Activated T-cell treated with anti-CD3 and anti-CD28 coated beads for 24 hours (primary cell): ENCODE results near the gene CLEC2D.
"Not testable (repeated sequence)": the region's sequence is repeated elsewhere in the genome, so short reads cannot be mapped to it uniquely, and the experiment has no call there.

ENCODE experiments used
- DNase-seq: peaks from one replicate; pipeline ENCODE4 v3.0.0-alpha.2; 2020; ENCODE audit warnings: low read depth

Gene CLEC2D

GRCh38 chr12:9699898-9700605, 30.5 kb downstream of the CLEC2D start:
- DNase-seq, result no peak

GRCh38 chr12:9700606-9700956, 31.1 kb downstream of the CLEC2D start:
- no peak for DNase-seq

- no peak for DNase-seq
Measured at GRCh38 chr12:9701380-9702154, 32.1 kb downstream of the CLEC2D start.

GRCh38 chr12:9702255-9702654, 32.7 kb downstream of the CLEC2D start:
- no peak for DNase-seq

GRCh38 chr12:9704561-9704960, 35.0 kb downstream of the CLEC2D start:
- not testable (repeated sequence) for DNase-seq

GRCh38 chr12:9706086-9706685, 36.7 kb downstream of the CLEC2D start:
- no peak for DNase-seq

GRCh38 chr12:9707356-9707755, 37.8 kb downstream of the CLEC2D start:
- no peak for DNase-seq

GRCh38 chr12:9707864-9708808, 38.6 kb downstream of the CLEC2D start:
- DNase-seq, result peak; percentile 54

GRCh38 chr12:9708853-9709252, 39.3 kb downstream of the CLEC2D start:
- DNase-seq, result no peak

GRCh38 chr12:9710584-9711375, 41.3 kb downstream of the CLEC2D start:
- no peak for DNase-seq

GRCh38 chr12:9711664-9712063, 42.2 kb downstream of the CLEC2D start:
- DNase-seq, result no peak

GRCh38 chr12:9713032-9713558, 43.6 kb downstream of the CLEC2D start:
- DNase-seq, result not testable (repeated sequence)

GRCh38 chr12:9717070-9717925, 47.8 kb downstream of the CLEC2D start:
- no peak for DNase-seq

- DNase-seq, result no peak
Measured at GRCh38 chr12:9718968-9719367, 49.5 kb downstream of the CLEC2D start.

GRCh38 chr12:9719790-9720189, 50.3 kb downstream of the CLEC2D start:
- no peak for DNase-seq

GRCh38 chr12:9721394-9722092, 52.0 kb downstream of the CLEC2D start:
- DNase-seq, result no peak

GRCh38 chr12:9724023-9724422, 54.5 kb downstream of the CLEC2D start:
- DNase-seq, result no peak

GRCh38 chr12:9725213-9725870, 55.8 kb downstream of the CLEC2D start:
- DNase-seq, result no peak

GRCh38 chr12:9727813-9728212, 58.3 kb downstream of the CLEC2D start:
- no peak for DNase-seq
